Testis (tissue), 3 donors: ENCODE results near the gene LRRC7. TPM values are rescaled to one million over a fixed set of nuclear protein-coding genes. Genes with fewer than 3 reads are reported as not detected.

Experiments
- DNase-seq: peaks from one replicate; pipeline ENCODE4 v3.0.0-alpha.2; 2019
- H3K27ac ChIP-seq, 2 donors: fragments of 200-600 bp; sonication (generic); one replicate each; pipeline ENCODE4 v1.5.1; 2019
- H3K27me3 ChIP-seq: fragments of 200-600 bp; sonication (generic); one replicate; pipeline ENCODE4 v1.5.1; 2019
- H3K36me3 ChIP-seq: fragments of 200-600 bp; sonication (generic); one replicate; pipeline ENCODE4 v1.5.1; 2017; ENCODE audit warnings: low read depth; ENCODE audit errors: missing control alignments
- H3K4me1 ChIP-seq: fragments of 200-600 bp; sonication (generic); one replicate; pipeline ENCODE4 v1.5.1; 2019
- H3K4me3 ChIP-seq, 2 donors: fragments of 200-600 bp; sonication (generic); one replicate each; pipeline ENCODE4 v1.5.1; 2017 to 2019
- H3K9me3 ChIP-seq: fragments of 200-600 bp; sonication (generic); one replicate; pipeline ENCODE4 v1.5.1; 2017
- CTCF ChIP-seq, 3 experiments: fragments of 450-650 bp in 2 of 3; fragments of 200-600 bp in 1 of 3; sonication (generic) in 1 of 3; IDR thresholded peaks; one replicate each; pipeline ENCODE4 v1.5.1; 2016 to 2019; ENCODE audit warnings: antibody characterized with exemption in 3 of 3, mild to moderate bottlenecking in 2 of 3, moderate library complexity in 1 of 3
- POLR2A ChIP-seq: fragments of 450-650 bp; IDR thresholded peaks from one replicate; pipeline ENCODE4 v1.6.1; 2017; ENCODE audit warnings: antibody characterized with exemption, mild to moderate bottlenecking, moderate library complexity
- WGBS, 2 donors: methylation state at CpG; one replicate each; pipeline ENCODE4 v1.1.5; 2018; 5-methylcytosine and 5-hydroxymethylcytosine counted together
- intact Hi-C: fragments of 100-400 bp; cut with DNase I; formaldehyde crosslinking; loops from one replicate; pipeline ENCODE4 v1.15.1; 2023; ENCODE audit warnings: low total_unique reads
- polyA plus RNA-seq: library from polyadenylated mRNA; stranded (reverse); fragments of 350-450 nt; fragmentation: Illumina TruSeq; extraction: RNeasy Lipid Tissue Mini Kit (QIAGEN cat#74804); gene quantifications from one replicate; pipeline ENCODE4 v1.2.3, GENCODE V29; 2014; ENCODE audit warnings: low read depth, low replicate concordance; ENCODE audit not compliant: insufficient read depth
- total RNA-seq, 2 donors: library from RNA; depleted of rRNA; stranded (reverse); fragments of >200 nt; gene quantifications; one replicate each; pipeline ENCODE4 v1.2.3, GENCODE V29; 2016

LRRC7 gene
- total and polyA plus RNA-seq, 3 donors from 2014 or later = 5.2 to 8.0 (median 6.9) TPM

GRCh38 chr1:69845655-69846054 lies 277.9 kb downstream of the LRRC7 start:
- 79 to 90% methylated on average over 1 of the region's 1 CpG for WGBS, 2 donors
- Histone ChIP-seq H3K9me3 (no peaks in the 10 kb centered on the region), H3K27me3 (no peaks in the 10 kb centered on the region), H3K36me3 (no peaks in the 10 kb centered on the region), H3K27ac (no peak overlapping the region), H3K4me1 (no peaks in the 10 kb centered on the region), H3K4me3 (no peak overlapping the region)
- TF ChIP-seq CTCF (IDR thresholded peaks at IDR 0.05) (no peak), POLR2A (no peak)
- intact Hi-C loops = no loop called here
- DNase-seq = no peak

- no peaks in the 10 kb centered on the region for H3K9me3 ChIP-seq
- H3K27ac ChIP-seq = no peak overlapping the region
- 72 to 82% methylated on average over 3 of the region's 3 CpGs for WGBS, 2 donors
- H3K4me1 ChIP-seq = no peaks in the 10 kb centered on the region
- H3K4me3 ChIP-seq = no peak overlapping the region
- no peaks in the 10 kb centered on the region for H3K36me3 ChIP-seq
- no peaks in the 10 kb centered on the region for H3K27me3 ChIP-seq
- DNase-seq = no peak
- TF ChIP-seq POLR2A = no peak
- no peak for TF ChIP-seq CTCF (IDR thresholded peaks at IDR 0.05)
- intact Hi-C loops = no loop called here
Measured at GRCh38 chr1:69846267-69846666, 278.5 kb downstream of the LRRC7 start.

GRCh38 chr1:69847670-69848069 lies 279.9 kb downstream of the LRRC7 start:
- intact Hi-C loops = no loop called here
- WGBS, 2 donors = 76 to 92% methylated on average over 4 of the region's 4 CpGs

GRCh38 chr1:69852151-69852550 lies 284.4 kb downstream of the LRRC7 start:
- intact Hi-C loops = no loop called here
- Histone ChIP-seq H3K4me3 (no peak overlapping the region), H3K27ac (no peak overlapping the region), H3K4me1 (no peaks in the 10 kb centered on the region), H3K27me3 (no peaks in the 10 kb centered on the region), H3K9me3 (no peaks in the 10 kb centered on the region), H3K36me3 (no peaks in the 10 kb centered on the region)
- DNase-seq = no peak
- TF ChIP-seq CTCF (IDR thresholded peaks at IDR 0.05) (no peak), POLR2A (no peak)
- 78 to 83% methylated on average over 4 of the region's 4 CpGs for WGBS, 2 donors

More at GRCh38 chr1:69847670-69848069, 279.9 kb downstream of the LRRC7 start:
- DNase-seq = no peak
- no peak overlapping the region for H3K27ac ChIP-seq
- H3K4me1 ChIP-seq = no peaks in the 10 kb centered on the region
- no peaks in the 10 kb centered on the region for H3K36me3 ChIP-seq
- no peak for TF ChIP-seq CTCF (IDR thresholded peaks at IDR 0.05)
- no peak for TF ChIP-seq POLR2A
- no peak overlapping the region for H3K4me3 ChIP-seq
- H3K27me3 ChIP-seq = no peaks in the 10 kb centered on the region
- no peaks in the 10 kb centered on the region for H3K9me3 ChIP-seq

- H3K4me3 ChIP-seq = no peak overlapping the region
- H3K36me3 ChIP-seq = no peaks in the 10 kb centered on the region
- intact Hi-C loops = no loop called here
- DNase-seq = no peak
- H3K9me3 ChIP-seq = no peaks in the 10 kb centered on the region
- no peaks in the 10 kb centered on the region for H3K27me3 ChIP-seq
- TF ChIP-seq CTCF (IDR thresholded peaks at IDR 0.05) (no peak), POLR2A (no peak)
- no peak overlapping the region for H3K27ac ChIP-seq
- no peaks in the 10 kb centered on the region for H3K4me1 ChIP-seq
Measured at GRCh38 chr1:69852706-69853105, 285.0 kb downstream of the LRRC7 start.
